HCT116 (cell line): ENCODE data around the gene TSC2. TPM values are rescaled to one million over a fixed set of nuclear protein-coding genes. Genes with fewer than 3 reads are reported as not detected.

Source experiments
- ATAC-seq: fragments of 200-7000 bp; cut with Tn5 transposase; 2 replicates; pipeline ENCODE4 v1.9.1; 2020; ENCODE audit warnings: mild to moderate bottlenecking, moderate library complexity
- BruUV-seq: library from RNA; stranded (reverse); fragments of 400-500 nt; replicated peaks from 2 replicates; lab custom pipeline; 2021; lab: Mats Ljungman, UMichigan
- CTCF ChIA-PET: fragments of 300-600 bp; sonication (Branson Sonifier 250); formaldehyde crosslinking; loops from one replicate; lab custom pipeline; 2021; ENCODE audit warnings: antibody characterized with exemption; lab: Charles Lee
- POLR2A ChIA-PET: fragments of 300-600, 350-600 bp; sonication (Branson Sonifier 250); formaldehyde crosslinking; loops from one replicate; lab custom pipeline; 2021; ENCODE audit warnings: antibody characterized with exemption; lab: Charles Lee
- RAD21 ChIA-PET, 2 experiments: fragments of 300-600 bp; sonication (Branson Sonifier 250); formaldehyde crosslinking; loops; one replicate each; lab custom pipeline; 2023; ENCODE audit warnings: low total read pairs in 2 of 2; ENCODE audit not compliant: uncharacterized antibody in 2 of 2, unreplicated experiment in 2 of 2, low non-redundant PET in 1 of 2; lab: Charles Lee
- DNase-seq: peaks from one replicate; pipeline ENCODE4 v3.0.0-alpha.2; 2010; ENCODE audit warnings: low read depth, low spot score
- H2AFZ ChIP-seq: fragments of 200-600 bp; shearing (Covaris generic), sonication (generic); 2 replicates; pipeline ENCODE4 v1.6.1; 2017; ENCODE audit warnings: low read depth, mixed run types, mixed read lengths, antibody characterized with exemption, low read length; ENCODE audit not compliant: poor library complexity, severe bottlenecking
- H3K27ac ChIP-seq: 2 replicates; pipeline ENCODE4 v1.5.1; 2012; ENCODE audit warnings: low read depth, low read length
- H3K27me3 ChIP-seq: fragments of 200-600 bp; sonication (generic); 2 replicates; pipeline ENCODE4 v1.6.1; 2016; ENCODE audit warnings: mixed run types, low read length, mixed read lengths; ENCODE audit not compliant: insufficient read depth
- H3K36me3 ChIP-seq, 2 experiments: fragments of 200-500 bp in 1 of 2; fragments of 200-600 bp in 1 of 2; sonication (Bioruptor generic) in 1 of 2; sonication (generic) in 1 of 2; 2 replicates each; pipeline versions ENCODE4 v1.5.1 to v1.6.1; 2014 to 2016; ENCODE audit warnings: low read length in 2 of 2, inconsistent platforms in 1 of 2, mixed read lengths in 1 of 2, mixed run types in 1 of 2; ENCODE audit not compliant: insufficient read depth in 2 of 2, control insufficient read depth in 1 of 2
- H3K4me1 ChIP-seq, 2 experiments: fragments of 200-600 bp in 1 of 2; sonication (generic) in 1 of 2; 2 replicates each; pipeline versions ENCODE4 v1.5.1 to v1.6.1; 2012 to 2017; ENCODE audit warnings: low read length in 2 of 2, inconsistent platforms in 1 of 2, mild to moderate bottlenecking in 1 of 2, mixed read lengths in 1 of 2, mixed run types in 1 of 2, moderate library complexity in 1 of 2; ENCODE audit not compliant: insufficient read depth in 2 of 2, control insufficient read depth in 1 of 2
- H3K4me2 ChIP-seq: fragments of 200-600 bp; sonication (generic); 2 replicates; pipeline ENCODE4 v1.6.1; 2017; ENCODE audit warnings: mixed run types, low read length, mixed read lengths
- H3K4me3 ChIP-seq, 2 experiments: fragments of 200-600 bp in 1 of 2; sonication (generic) in 1 of 2; replicated peaks in 1 of 2; 2 replicates each; pipeline ENCODE4 v1.5.1; 2011 to 2016; ENCODE audit warnings: low read length in 2 of 2, control low read depth in 1 of 2, low read depth in 1 of 2, mild to moderate bottlenecking in 1 of 2, mixed read lengths in 1 of 2, mixed run types in 1 of 2
- H3K79me2 ChIP-seq: fragments of 200-600 bp; sonication (generic); 2 replicates; pipeline ENCODE4 v1.6.1; 2017; ENCODE audit warnings: mild to moderate bottlenecking, mixed run types, low read length, moderate library complexity, mixed read lengths; ENCODE audit not compliant: insufficient read depth
- H3K9ac ChIP-seq: fragments of 200-600 bp; sonication (generic); 2 replicates; pipeline ENCODE4 v1.6.1; 2016; ENCODE audit warnings: low read length, mixed read lengths
- H3K9me2 ChIP-seq: fragments of 200-600 bp; sonication (generic), shearing (Covaris generic); 2 replicates; pipeline ENCODE4 v1.6.1; 2017; ENCODE audit warnings: mixed run types, mild to moderate bottlenecking, moderate library complexity; ENCODE audit not compliant: insufficient read depth
- H3K9me3 ChIP-seq, 2 experiments: fragments of 200-500 bp in 1 of 2; fragments of 200-600 bp in 1 of 2; sonication (Bioruptor generic) in 1 of 2; sonication (generic) in 1 of 2; 2 replicates each; pipeline ENCODE4 v1.6.1; 2014 to 2017; ENCODE audit warnings: low read length in 2 of 2, mixed read lengths in 2 of 2, inconsistent platforms in 1 of 2, low read depth in 1 of 2, mild to moderate bottlenecking in 1 of 2, mixed run types in 1 of 2, moderate library complexity in 1 of 2; ENCODE audit not compliant: control insufficient read depth in 1 of 2, insufficient read depth in 1 of 2
- H4K20me1 ChIP-seq: fragments of 200-600 bp; sonication (generic), shearing (Covaris generic); 2 replicates; pipeline ENCODE4 v1.6.1; 2017; ENCODE audit warnings: mixed run types, mild to moderate bottlenecking, moderate library complexity; ENCODE audit not compliant: insufficient read depth
- CBX3 ChIP-seq: IDR thresholded peaks from 2 replicates; pipeline ENCODE4 v1.6.1; 2012; ENCODE audit warnings: low read depth
- CEBPB ChIP-seq: IDR thresholded peaks from 2 replicates; pipeline ENCODE4 v1.6.1; 2012; ENCODE audit warnings: low read depth
- ELF1 ChIP-seq: IDR thresholded peaks from 2 replicates; pipeline ENCODE4 v1.6.1; 2012; ENCODE audit warnings: low read depth, borderline replicate concordance
- EZH2 ChIP-seq: fragments of 200-600 bp; sonication (generic); IDR thresholded peaks from 2 replicates; pipeline ENCODE4 v1.6.1; 2017; ENCODE audit warnings: antibody characterized with exemption, mixed run types
- EZH2phosphoT487 ChIP-seq: fragments of 200-600 bp; IDR thresholded peaks from 2 replicates; pipeline ENCODE4 v1.6.1; 2018; ENCODE audit warnings: antibody characterized with exemption, borderline replicate concordance
- JUND ChIP-seq: IDR thresholded peaks from 2 replicates; pipeline ENCODE4 v1.6.1; 2012
- POLR2AphosphoS5 ChIP-seq: IDR thresholded peaks from 2 replicates; pipeline ENCODE4 v1.6.1; 2011; ENCODE audit warnings: mild to moderate bottlenecking, low read depth, low read length, moderate library complexity
- RAD21 ChIP-seq: IDR thresholded peaks from 2 replicates; pipeline ENCODE4 v1.6.1; 2012; ENCODE audit warnings: low read depth, mild to moderate bottlenecking
- SIN3A ChIP-seq: IDR thresholded peaks from 2 replicates; pipeline ENCODE4 v1.6.1; 2012; ENCODE audit warnings: low read depth
- YY1 ChIP-seq: IDR thresholded peaks from 2 replicates; pipeline ENCODE4 v1.6.1; 2011; ENCODE audit warnings: low read length, low read depth, moderate library complexity, mild to moderate bottlenecking; ENCODE audit not compliant: insufficient replicate concordance; ENCODE audit errors: extremely low read depth
- ZNF274 ChIP-seq: fragments of 200-500 bp; sonication (Bioruptor generic); IDR thresholded peaks from 2 replicates; pipeline ENCODE4 v1.6.1; 2014; ENCODE audit warnings: mild to moderate bottlenecking, low read depth, low read length, inconsistent platforms
- intact Hi-C: fragments of 100-400 bp; cut with micrococcal nuclease; formaldehyde crosslinking; loops from 2 replicates; pipeline ENCODE4 v1.10.0; 2022
- total RNA-seq: library from RNA; stranded (reverse); gene quantifications from one replicate; pipeline ENCODE4 v1.2.1, GENCODE V29; 2021; ENCODE audit not compliant: unreplicated experiment
- TF ChIP-seq, protein P1 (sequence below): IDR thresholded peaks from 2 replicates; pipeline ENCODE4 v1.6.1; 2011; ENCODE audit warnings: mild to moderate bottlenecking, low read length, moderate library complexity; ENCODE audit not compliant: insufficient replicate concordance; ENCODE audit errors: extremely low read depth
- TF ChIP-seq, protein P2 (sequence below): IDR thresholded peaks from 2 replicates; pipeline ENCODE4 v1.6.1; 2012
- TF ChIP-seq, protein P3 (sequence below): IDR thresholded peaks from 2 replicates; pipeline ENCODE4 v1.6.1; 2012; ENCODE audit warnings: low read depth

Gene TSC2
- total RNA-seq, 1 experiment from 2014 or later = 74.1 TPM

GRCh38 chr16:2025878-2026460 is 21.8 kb upstream of the TSC2 start:
- H3K9me2 ChIP-seq = no peaks in the 10 kb centered on the region
- intact Hi-C loops = loop anchor here (10.0 kb wide), 1 partner anchor 229 kb away; the partner anchor contains the start of gene ECI1
- ChIA-PET RAD21 (no interaction called here), POLR2A (interaction anchor here (0.5 to 0.9 kb wide), 2 partner anchors 61 to 115 kb away, joined by 3 read pairs; partner anchors contain the start of gene RPS2), CTCF (interaction anchor here (1.1 kb wide), 1 partner anchor 22 kb away, joined by 3 read pairs; no protein-coding TSS in a partner anchor)
- peak overlapping the region; percentile 84 for H3K4me2 ChIP-seq
- H4K20me1 ChIP-seq = no peaks in the 10 kb centered on the region
- ATAC-seq (no peak), DNase-seq (no peak)
- peak overlapping the region; percentile 57 for H3K9ac ChIP-seq
- no peaks in the 10 kb centered on the region for H3K36me3 ChIP-seq
- no TSS peak for BruUV-seq
- H3K27me3 ChIP-seq = no peaks in the 10 kb centered on the region
- H3K4me3 ChIP-seq = peak overlapping the region; percentile 43 to 56
- TF ChIP-seq JUND (no peak), CBX3 (no peak), EZH2phosphoT487 (no peak), RAD21 (no peak), SIN3A (no peak), EZH2 (no peak), CEBPB (no peak), ELF1 (no peak), POLR2AphosphoS5 (no peak), ZNF274 (no peak), YY1 (no peak)
- TF ChIP-seq, protein P1, sequence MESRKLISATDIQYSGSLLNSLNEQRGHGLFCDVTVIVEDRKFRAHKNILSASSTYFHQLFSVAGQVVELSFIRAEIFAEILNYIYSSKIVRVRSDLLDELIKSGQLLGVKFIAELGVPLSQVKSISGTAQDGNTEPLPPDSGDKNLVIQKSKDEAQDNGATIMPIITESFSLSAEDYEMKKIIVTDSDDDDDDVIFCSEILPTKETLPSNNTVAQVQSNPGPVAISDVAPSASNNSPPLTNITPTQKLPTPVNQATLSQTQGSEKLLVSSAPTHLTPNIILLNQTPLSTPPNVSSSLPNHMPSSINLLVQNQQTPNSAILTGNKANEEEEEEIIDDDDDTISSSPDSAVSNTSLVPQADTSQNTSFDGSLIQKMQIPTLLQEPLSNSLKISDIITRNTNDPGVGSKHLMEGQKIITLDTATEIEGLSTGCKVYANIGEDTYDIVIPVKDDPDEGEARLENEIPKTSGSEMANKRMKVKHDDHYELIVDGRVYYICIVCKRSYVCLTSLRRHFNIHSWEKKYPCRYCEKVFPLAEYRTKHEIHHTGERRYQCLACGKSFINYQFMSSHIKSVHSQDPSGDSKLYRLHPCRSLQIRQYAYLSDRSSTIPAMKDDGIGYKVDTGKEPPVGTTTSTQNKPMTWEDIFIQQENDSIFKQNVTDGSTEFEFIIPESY = no peak
- TF ChIP-seq, protein P2, sequence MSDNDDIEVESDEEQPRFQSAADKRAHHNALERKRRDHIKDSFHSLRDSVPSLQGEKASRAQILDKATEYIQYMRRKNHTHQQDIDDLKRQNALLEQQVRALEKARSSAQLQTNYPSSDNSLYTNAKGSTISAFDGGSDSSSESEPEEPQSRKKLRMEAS = no peak
- TF ChIP-seq, protein P3, sequence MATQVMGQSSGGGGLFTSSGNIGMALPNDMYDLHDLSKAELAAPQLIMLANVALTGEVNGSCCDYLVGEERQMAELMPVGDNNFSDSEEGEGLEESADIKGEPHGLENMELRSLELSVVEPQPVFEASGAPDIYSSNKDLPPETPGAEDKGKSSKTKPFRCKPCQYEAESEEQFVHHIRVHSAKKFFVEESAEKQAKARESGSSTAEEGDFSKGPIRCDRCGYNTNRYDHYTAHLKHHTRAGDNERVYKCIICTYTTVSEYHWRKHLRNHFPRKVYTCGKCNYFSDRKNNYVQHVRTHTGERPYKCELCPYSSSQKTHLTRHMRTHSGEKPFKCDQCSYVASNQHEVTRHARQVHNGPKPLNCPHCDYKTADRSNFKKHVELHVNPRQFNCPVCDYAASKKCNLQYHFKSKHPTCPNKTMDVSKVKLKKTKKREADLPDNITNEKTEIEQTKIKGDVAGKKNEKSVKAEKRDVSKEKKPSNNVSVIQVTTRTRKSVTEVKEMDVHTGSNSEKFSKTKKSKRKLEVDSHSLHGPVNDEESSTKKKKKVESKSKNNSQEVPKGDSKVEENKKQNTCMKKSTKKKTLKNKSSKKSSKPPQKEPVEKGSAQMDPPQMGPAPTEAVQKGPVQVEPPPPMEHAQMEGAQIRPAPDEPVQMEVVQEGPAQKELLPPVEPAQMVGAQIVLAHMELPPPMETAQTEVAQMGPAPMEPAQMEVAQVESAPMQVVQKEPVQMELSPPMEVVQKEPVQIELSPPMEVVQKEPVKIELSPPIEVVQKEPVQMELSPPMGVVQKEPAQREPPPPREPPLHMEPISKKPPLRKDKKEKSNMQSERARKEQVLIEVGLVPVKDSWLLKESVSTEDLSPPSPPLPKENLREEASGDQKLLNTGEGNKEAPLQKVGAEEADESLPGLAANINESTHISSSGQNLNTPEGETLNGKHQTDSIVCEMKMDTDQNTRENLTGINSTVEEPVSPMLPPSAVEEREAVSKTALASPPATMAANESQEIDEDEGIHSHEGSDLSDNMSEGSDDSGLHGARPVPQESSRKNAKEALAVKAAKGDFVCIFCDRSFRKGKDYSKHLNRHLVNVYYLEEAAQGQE = no peak
- no peak overlapping the region for H2AFZ ChIP-seq
- H3K79me2 ChIP-seq = peaks cover 21% of the 10 kb centered on the region; the same call in 1 of the 2 replicates
- peak overlapping the region; percentile 3; the same call in 1 of the 2 replicates for H3K27ac ChIP-seq
- peaks cover 32 to 55% of the 10 kb centered on the region in 2 experiments for H3K4me1 ChIP-seq
- no peaks in the 10 kb centered on the region for H3K9me3 ChIP-seq
